MM.1S (cell line): ENCODE results near the gene HDLBP.

Source experiments
- DNase-seq: peaks from one replicate; pipeline ENCODE4 v3.0.0-alpha.2; 2015
- H2AFZ ChIP-seq: fragments of 300-600 bp; sonication (generic); 2 replicates; pipeline ENCODE4 v1.6.0; 2016; ENCODE audit warnings: antibody characterized with exemption, low read length
- H3F3A ChIP-seq: fragments of 300-600 bp; sonication (generic); 2 replicates; pipeline ENCODE4 v1.6.1; 2016; ENCODE audit warnings: mild to moderate bottlenecking, antibody characterized with exemption, low read length, moderate library complexity, mixed read lengths; ENCODE audit not compliant: insufficient read depth
- H3K27ac ChIP-seq: fragments of 300-600 bp; sonication (generic); 2 replicates; pipeline ENCODE4 v1.5.1; 2016; ENCODE audit warnings: mild to moderate bottlenecking, low read length
- H3K27me3 ChIP-seq: fragments of 300-600 bp; sonication (generic); replicated peaks from 2 replicates; pipeline ENCODE4 v1.6.0; 2016; ENCODE audit warnings: low read length; ENCODE audit not compliant: insufficient read depth
- H3K36me3 ChIP-seq: fragments of 300-600 bp; sonication (generic); replicated peaks from 2 replicates; pipeline ENCODE4 v1.6.1; 2016; ENCODE audit warnings: mild to moderate bottlenecking, low read length, mixed read lengths; ENCODE audit not compliant: insufficient read depth
- H3K4me1 ChIP-seq: fragments of 300-600 bp; sonication (generic); 2 replicates; pipeline ENCODE4 v1.6.1; 2016; ENCODE audit warnings: low read length, mixed read lengths
- H3K4me2 ChIP-seq: fragments of 300-600 bp; sonication (generic); 2 replicates; pipeline ENCODE4 v1.6.0; 2016; ENCODE audit warnings: low read depth, low read length
- H3K4me3 ChIP-seq: fragments of 300-600 bp; sonication (generic); 2 replicates; pipeline ENCODE4 v1.5.1; 2016; ENCODE audit warnings: low read length, mixed read lengths
- H3K79me2 ChIP-seq: fragments of 300-600 bp; sonication (generic); 2 replicates; pipeline ENCODE4 v1.6.1; 2016; ENCODE audit warnings: mixed run types, low read length, mixed read lengths
- H3K9ac ChIP-seq: fragments of 300-600 bp; sonication (generic); 2 replicates; pipeline ENCODE4 v1.6.1; 2016; ENCODE audit warnings: low read length, mixed read lengths
- H3K9me2 ChIP-seq: fragments of 300-600 bp; sonication (generic); replicated peaks from 2 replicates; pipeline ENCODE4 v1.6.1; 2016; ENCODE audit warnings: mild to moderate bottlenecking, low read length, mixed read lengths; ENCODE audit not compliant: insufficient read depth
- H3K9me3 ChIP-seq: fragments of 300-600 bp; sonication (generic); replicated peaks from 2 replicates; pipeline ENCODE4 v1.6.1; 2016; ENCODE audit warnings: mild to moderate bottlenecking, low read length, mixed read lengths; ENCODE audit not compliant: insufficient read depth
- H4K20me1 ChIP-seq: fragments of 300-600 bp; sonication (generic); 2 replicates; pipeline ENCODE4 v1.6.1; 2016; ENCODE audit warnings: mild to moderate bottlenecking, low read length, moderate library complexity, mixed read lengths; ENCODE audit not compliant: insufficient read depth
- CTCF ChIP-seq: fragments of 300-600 bp; sonication (generic); IDR thresholded peaks from 2 replicates; pipeline ENCODE4 v1.5.1; 2016; ENCODE audit warnings: antibody characterized with exemption, low read length, mixed read lengths
- EZH2 ChIP-seq: fragments of 300-600 bp; sonication (generic); optimal IDR thresholded peaks from 2 replicates; pipeline ENCODE3; 2017; ENCODE audit warnings: low read depth, mild to moderate bottlenecking, antibody characterized with exemption, low read length, mixed read lengths
- EZH2phosphoT487 ChIP-seq: fragments of 300-600 bp; sonication (generic); IDR thresholded peaks from 2 replicates; pipeline ENCODE4 v1.6.1; 2018; ENCODE audit warnings: antibody characterized with exemption, low read length

HDLBP gene

GRCh38 chr2:241214209-241214608 is 101.3 kb downstream of the HDLBP start:
- Histone ChIP-seq H3K9me3 (no peaks in the 10 kb centered on the region), H3K9me2 (no peaks in the 10 kb centered on the region), H3K27ac (no peak overlapping the region), H3K36me3 (no peaks in the 10 kb centered on the region), H4K20me1 (no peaks in the 10 kb centered on the region), H3K4me2 (no peak overlapping the region), H3K79me2 (no peaks in the 10 kb centered on the region), H2AFZ (no peak overlapping the region), H3K9ac (no peak overlapping the region), H3F3A (no peaks in the 10 kb centered on the region), H3K4me3 (no peak overlapping the region), H3K4me1 (no peaks in the 10 kb centered on the region), H3K27me3 (peaks cover 45% of the 10 kb centered on the region)
- no peak for DNase-seq
- TF ChIP-seq CTCF (no peak), EZH2 (no peak), EZH2phosphoT487 (no peak)

GRCh38 chr2:241213567-241213966 is 101.9 kb downstream of the HDLBP start:
- Histone ChIP-seq H3K36me3 (no peaks in the 10 kb centered on the region), H3K9me2 (no peaks in the 10 kb centered on the region), H3K4me2 (no peak overlapping the region), H3K79me2 (no peaks in the 10 kb centered on the region), H3K27ac (no peak overlapping the region), H3K9ac (no peak overlapping the region), H4K20me1 (no peaks in the 10 kb centered on the region), H3K4me1 (no peaks in the 10 kb centered on the region), H3F3A (no peaks in the 10 kb centered on the region), H3K4me3 (no peak overlapping the region), H3K27me3 (peaks cover 49% of the 10 kb centered on the region), H2AFZ (no peak overlapping the region), H3K9me3 (no peaks in the 10 kb centered on the region)
- TF ChIP-seq CTCF (no peak), EZH2phosphoT487 (no peak), EZH2 (no peak)
- DNase-seq: no peak

DNA sequence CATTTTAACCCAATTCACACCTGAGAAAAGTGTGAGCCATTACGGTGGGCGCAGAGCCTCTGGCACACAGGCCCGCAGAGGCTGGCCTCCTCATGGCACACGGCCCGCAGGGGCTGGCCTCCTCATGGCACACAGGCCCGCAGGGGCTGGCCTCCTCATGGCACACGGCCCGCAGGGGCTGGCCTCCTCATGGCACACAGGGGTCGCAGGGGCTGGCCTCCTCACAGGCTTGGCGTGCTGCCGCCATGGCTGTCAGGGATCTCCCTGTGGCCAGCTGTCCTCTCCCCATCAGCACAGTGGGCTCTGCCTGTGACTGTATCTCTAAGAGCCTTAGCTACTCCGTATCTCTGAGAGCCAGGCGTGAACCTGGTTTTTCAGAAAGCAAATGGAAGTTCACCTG is 102.4 kb downstream of the HDLBP start:
- Histone ChIP-seq H3K9me3 (no peaks in the 10 kb centered on the region), H3K36me3 (no peaks in the 10 kb centered on the region), H3K9ac (no peak overlapping the region), H3K4me3 (no peak overlapping the region), H2AFZ (no peak overlapping the region), H3K27me3 (peaks cover 54% of the 10 kb centered on the region), H3K79me2 (no peaks in the 10 kb centered on the region), H3K4me1 (no peaks in the 10 kb centered on the region), H3K4me2 (no peak overlapping the region), H3K9me2 (no peaks in the 10 kb centered on the region), H4K20me1 (no peaks in the 10 kb centered on the region), H3K27ac (no peak overlapping the region), H3F3A (no peaks in the 10 kb centered on the region)
- DNase-seq: no peak
- TF ChIP-seq CTCF: no peak
- no peak for TF ChIP-seq EZH2phosphoT487
- no peak for TF ChIP-seq EZH2
